PC-3 (cell line): ENCODE data around the gene RBM25.

Experiments used
- EZH2 ChIP-seq: fragments of 300-600 bp; sonication (generic); IDR thresholded peaks from one replicate; pipeline ENCODE4 v1.6.1; 2017; ENCODE audit warnings: antibody characterized with exemption, mild to moderate bottlenecking, low read length; ENCODE audit not compliant: unreplicated experiment
- TF ChIP-seq, protein P1 (sequence below): fragments of 300-600 bp; sonication (generic); conservative IDR thresholded peaks from 2 replicates; pipeline ENCODE4 v1.5.1; 2017; ENCODE audit warnings: antibody characterized with exemption, low read depth, mild to moderate bottlenecking, low read length

DNA sequence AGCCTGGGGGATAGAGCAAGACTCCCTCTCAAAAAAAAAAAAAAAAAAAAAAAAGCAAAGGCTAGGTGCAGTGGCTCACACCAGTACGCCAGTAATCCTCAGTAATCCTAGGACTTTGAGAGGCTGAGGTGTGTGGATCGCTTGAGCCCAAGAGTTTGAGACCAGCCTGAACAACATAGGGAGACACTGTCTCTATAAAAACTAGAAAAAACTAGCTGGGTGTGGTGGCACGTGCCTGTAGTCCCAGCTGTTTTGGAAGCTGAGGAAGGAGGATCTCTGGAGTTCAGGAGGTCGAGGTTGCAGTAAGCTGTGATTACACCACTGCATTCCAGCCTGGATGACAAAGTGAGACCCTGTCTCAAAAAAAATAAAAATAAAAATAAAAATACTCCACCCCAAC lies 8.9 kb upstream of the RBM25 start:
- TF ChIP-seq, protein P1, sequence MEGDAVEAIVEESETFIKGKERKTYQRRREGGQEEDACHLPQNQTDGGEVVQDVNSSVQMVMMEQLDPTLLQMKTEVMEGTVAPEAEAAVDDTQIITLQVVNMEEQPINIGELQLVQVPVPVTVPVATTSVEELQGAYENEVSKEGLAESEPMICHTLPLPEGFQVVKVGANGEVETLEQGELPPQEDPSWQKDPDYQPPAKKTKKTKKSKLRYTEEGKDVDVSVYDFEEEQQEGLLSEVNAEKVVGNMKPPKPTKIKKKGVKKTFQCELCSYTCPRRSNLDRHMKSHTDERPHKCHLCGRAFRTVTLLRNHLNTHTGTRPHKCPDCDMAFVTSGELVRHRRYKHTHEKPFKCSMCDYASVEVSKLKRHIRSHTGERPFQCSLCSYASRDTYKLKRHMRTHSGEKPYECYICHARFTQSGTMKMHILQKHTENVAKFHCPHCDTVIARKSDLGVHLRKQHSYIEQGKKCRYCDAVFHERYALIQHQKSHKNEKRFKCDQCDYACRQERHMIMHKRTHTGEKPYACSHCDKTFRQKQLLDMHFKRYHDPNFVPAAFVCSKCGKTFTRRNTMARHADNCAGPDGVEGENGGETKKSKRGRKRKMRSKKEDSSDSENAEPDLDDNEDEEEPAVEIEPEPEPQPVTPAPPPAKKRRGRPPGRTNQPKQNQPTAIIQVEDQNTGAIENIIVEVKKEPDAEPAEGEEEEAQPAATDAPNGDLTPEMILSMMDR, result no peak
- TF ChIP-seq EZH2, result no peak
